H1 (cell line): ENCODE results near the gene POLR2M.

Experiments
- CEBPB ChIP-seq: IDR thresholded peaks from 2 replicates; pipeline ENCODE4 v1.6.1; 2012; ENCODE audit warnings: low read depth, low read length
- CTCF ChIP-seq, 3 experiments: IDR thresholded peaks; 1 replicate in 2 of 3; 2 replicates in 1 of 3; pipeline versions ENCODE4 v1.5.1 to v1.6.1; 2011; ENCODE audit warnings: low read length in 3 of 3, mild to moderate bottlenecking in 3 of 3, inconsistent platforms in 2 of 3, low read depth in 1 of 3, moderate library complexity in 1 of 3; ENCODE audit not compliant: insufficient read depth in 1 of 3; ENCODE audit errors: control extremely low read depth in 1 of 3
- EP300 ChIP-seq, 2 experiments: IDR thresholded peaks; 1 replicate in 1 of 2; 2 replicates in 1 of 2; pipeline ENCODE4 v1.6.1; 2011 to 2012; ENCODE audit warnings: low read depth in 2 of 2, low read length in 2 of 2, mild to moderate bottlenecking in 2 of 2, borderline replicate concordance in 1 of 2, inconsistent platforms in 1 of 2, moderate library complexity in 1 of 2
- FOSL1 ChIP-seq: IDR thresholded peaks from 2 replicates; pipeline ENCODE4 v1.6.1; 2011; ENCODE audit warnings: mild to moderate bottlenecking, low read depth, low read length, moderate library complexity; ENCODE audit not compliant: insufficient read depth
- GABPA ChIP-seq: IDR thresholded peaks from 2 replicates; pipeline ENCODE4 v1.6.1; 2011; ENCODE audit warnings: mild to moderate bottlenecking, low read length, moderate library complexity, borderline replicate concordance; ENCODE audit not compliant: insufficient read depth
- MAFK ChIP-seq: IDR thresholded peaks from 2 replicates; pipeline ENCODE4 v1.6.1; 2012; ENCODE audit warnings: low read depth, mild to moderate bottlenecking, improper control_type of control experiment, low read length
- POLR2A ChIP-seq, 2 experiments: IDR thresholded peaks; 1 replicate in 1 of 2; 2 replicates in 1 of 2; pipeline ENCODE4 v1.6.1; 2011; ENCODE audit warnings: low read depth in 2 of 2, low read length in 2 of 2, mild to moderate bottlenecking in 2 of 2; ENCODE audit errors: control extremely low read depth in 1 of 2
- RFX5 ChIP-seq: IDR thresholded peaks from 2 replicates; pipeline ENCODE4 v1.6.1; 2011; ENCODE audit warnings: low read depth, low read length, improper control_type of control experiment, borderline replicate concordance
- SAP30 ChIP-seq: fragments of 300-600 bp; sonication (generic); IDR thresholded peaks from 2 replicates; pipeline ENCODE4 v1.7.1; 2012; ENCODE audit warnings: low read length, moderate library complexity, mild to moderate bottlenecking, inconsistent platforms; ENCODE audit not compliant: insufficient read depth, insufficient replicate concordance
- SIN3A ChIP-seq, 2 experiments: IDR thresholded peaks in 1 of 2; conservative IDR thresholded peaks in 1 of 2; 2 replicates each; pipeline ENCODE4 v1.6.1; 2011 to 2012; ENCODE audit warnings: low read length in 2 of 2, improper control_type of control experiment in 1 of 2, low read depth in 1 of 2, mild to moderate bottlenecking in 1 of 2
- SIX5 ChIP-seq: IDR thresholded peaks from 2 replicates; pipeline ENCODE4 v1.6.1; 2011; ENCODE audit warnings: mild to moderate bottlenecking, low read depth, low read length
- TF ChIP-seq, protein P1 (sequence below): IDR thresholded peaks from 2 replicates; pipeline ENCODE4 v1.6.1; 2012; ENCODE audit warnings: low read length, inconsistent platforms
- TF ChIP-seq, protein P2 (sequence below): IDR thresholded peaks from 2 replicates; pipeline ENCODE4 v1.6.1; 2011; ENCODE audit warnings: low read length, improper control_type of control experiment

DNA sequence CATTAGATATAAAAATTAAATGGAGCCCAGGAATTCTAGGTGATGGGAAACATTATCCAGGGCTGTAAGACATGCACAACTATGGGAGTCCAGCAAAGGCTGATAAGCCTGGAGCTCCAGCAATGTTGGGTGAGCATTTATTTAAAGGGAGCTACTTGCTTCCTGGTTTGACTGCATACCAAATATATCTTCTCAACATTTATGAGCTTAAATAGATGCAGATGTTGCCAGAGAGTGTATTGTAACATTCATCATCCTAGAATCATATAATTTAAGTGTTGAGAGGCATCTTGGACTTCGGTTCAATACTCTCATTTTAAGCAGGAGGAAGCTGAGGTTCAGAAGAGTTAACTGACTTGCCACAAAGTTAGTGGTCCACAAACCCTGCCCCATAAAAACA, 12.2 kb upstream of the POLR2M start:
- TF ChIP-seq POLR2A (IDR thresholded peaks at IDR 0.05; ENCODE audit: control extremely low read depth in 1 of 2, low read depth in 2 of 2, low read length in 2 of 2) = no peak
- no peak for TF ChIP-seq SIX5
- no peak for TF ChIP-seq RFX5
- TF ChIP-seq, protein P1, sequence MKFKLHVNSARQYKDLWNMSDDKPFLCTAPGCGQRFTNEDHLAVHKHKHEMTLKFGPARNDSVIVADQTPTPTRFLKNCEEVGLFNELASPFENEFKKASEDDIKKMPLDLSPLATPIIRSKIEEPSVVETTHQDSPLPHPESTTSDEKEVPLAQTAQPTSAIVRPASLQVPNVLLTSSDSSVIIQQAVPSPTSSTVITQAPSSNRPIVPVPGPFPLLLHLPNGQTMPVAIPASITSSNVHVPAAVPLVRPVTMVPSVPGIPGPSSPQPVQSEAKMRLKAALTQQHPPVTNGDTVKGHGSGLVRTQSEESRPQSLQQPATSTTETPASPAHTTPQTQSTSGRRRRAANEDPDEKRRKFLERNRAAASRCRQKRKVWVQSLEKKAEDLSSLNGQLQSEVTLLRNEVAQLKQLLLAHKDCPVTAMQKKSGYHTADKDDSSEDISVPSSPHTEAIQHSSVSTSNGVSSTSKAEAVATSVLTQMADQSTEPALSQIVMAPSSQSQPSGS = no peak
- no peak for TF ChIP-seq EP300 (IDR thresholded peaks at IDR 0.05; ENCODE audit: borderline replicate concordance in 1 of 2, low read depth in 2 of 2, low read length in 2 of 2)
- no peak for TF ChIP-seq CEBPB
- TF ChIP-seq CTCF (IDR thresholded peaks at IDR 0.05; ENCODE audit: control extremely low read depth in 1 of 3, insufficient read depth in 1 of 3, low read depth in 1 of 3, low read length in 3 of 3) = no peak
- TF ChIP-seq, protein P2, sequence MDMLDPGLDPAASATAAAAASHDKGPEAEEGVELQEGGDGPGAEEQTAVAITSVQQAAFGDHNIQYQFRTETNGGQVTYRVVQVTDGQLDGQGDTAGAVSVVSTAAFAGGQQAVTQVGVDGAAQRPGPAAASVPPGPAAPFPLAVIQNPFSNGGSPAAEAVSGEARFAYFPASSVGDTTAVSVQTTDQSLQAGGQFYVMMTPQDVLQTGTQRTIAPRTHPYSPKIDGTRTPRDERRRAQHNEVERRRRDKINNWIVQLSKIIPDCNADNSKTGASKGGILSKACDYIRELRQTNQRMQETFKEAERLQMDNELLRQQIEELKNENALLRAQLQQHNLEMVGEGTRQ = no peak
- no peak for TF ChIP-seq SAP30
- no peak for TF ChIP-seq MAFK
- no peak for TF ChIP-seq GABPA
- TF ChIP-seq SIN3A (conservative IDR thresholded peaks at IDR 0.05 in 1 of 2, IDR thresholded peaks at IDR 0.05 in 1 of 2; ENCODE audit: low read depth in 1 of 2, low read length in 2 of 2) = no peak
- TF ChIP-seq FOSL1 = no peak
